ENCODE measurements around the gene VEGFB.

The VEGFB gene, protein sequence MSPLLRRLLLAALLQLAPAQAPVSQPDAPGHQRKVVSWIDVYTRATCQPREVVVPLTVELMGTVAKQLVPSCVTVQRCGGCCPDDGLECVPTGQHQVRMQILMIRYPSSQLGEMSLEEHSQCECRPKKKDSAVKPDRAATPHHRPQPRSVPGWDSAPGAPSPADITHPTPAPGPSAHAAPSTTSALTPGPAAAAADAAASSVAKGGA

DNA sequence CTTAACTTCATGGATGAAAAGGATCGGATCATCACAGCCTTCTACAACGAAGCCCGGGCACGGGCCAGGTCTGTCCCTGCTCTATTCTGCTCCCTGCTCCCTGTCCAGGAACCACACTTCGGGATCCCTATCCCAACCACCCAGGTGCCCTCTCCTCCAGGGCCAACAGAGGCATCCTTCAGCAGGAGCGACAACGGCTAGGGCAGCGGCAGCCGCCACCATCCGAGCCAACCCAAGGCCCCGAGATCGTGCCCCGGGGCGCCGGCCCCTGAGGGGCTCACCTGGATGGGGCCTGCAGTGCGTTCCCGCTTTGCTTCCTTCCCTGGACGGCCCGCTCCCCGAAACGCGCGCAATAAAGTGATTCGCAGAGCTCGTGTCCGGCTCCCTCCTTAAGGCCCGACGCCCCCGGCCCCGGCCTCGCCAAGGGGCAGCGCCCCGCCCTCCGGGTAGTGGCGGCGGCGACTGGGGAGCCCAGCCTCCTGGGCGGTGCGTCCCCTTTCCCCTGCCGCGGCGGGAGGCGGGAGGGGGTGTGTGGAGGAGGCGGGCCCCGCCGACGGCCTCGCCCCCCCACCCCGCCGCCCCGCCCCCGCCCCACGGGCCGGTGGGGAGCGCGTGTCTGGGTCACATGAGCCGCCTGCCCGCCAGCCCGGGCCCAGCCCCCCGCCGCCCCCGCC, at the start of gene VEGFB:
Gene VEGFB, plus strand, starts transcription at position 672 of the 674 bp plus-strand sequence. CDS start 250 bp downstream, outside the sequence.
- peak; percentile 84 for DNase-seq

DNA sequence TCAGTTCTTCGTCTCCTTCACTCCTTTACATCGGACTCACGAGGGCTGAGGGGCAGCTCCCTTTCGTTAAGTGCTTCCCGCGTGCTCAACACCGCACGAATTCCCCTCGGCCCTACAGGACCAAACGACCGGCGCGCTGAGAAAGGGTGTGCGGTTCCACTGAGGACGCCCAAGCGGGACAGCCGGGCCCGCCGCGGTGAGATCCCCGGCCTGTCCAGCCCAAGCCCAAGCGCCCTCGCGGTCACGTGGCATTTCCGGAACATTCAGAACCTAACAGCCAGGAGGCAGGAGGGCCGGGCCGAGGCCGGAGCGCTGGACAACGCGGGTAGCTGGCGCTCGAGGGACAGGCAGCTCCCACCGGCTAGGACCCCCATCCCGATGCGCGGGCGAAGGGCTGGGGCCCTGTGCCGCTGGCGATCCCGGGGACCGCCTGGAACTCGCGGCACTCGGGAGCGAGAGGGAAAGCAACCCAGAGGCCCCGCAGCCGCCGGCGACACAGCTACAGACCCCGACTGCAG, 49.1 kb upstream of the VEGFB start:
- no peak for DNase-seq

DNA sequence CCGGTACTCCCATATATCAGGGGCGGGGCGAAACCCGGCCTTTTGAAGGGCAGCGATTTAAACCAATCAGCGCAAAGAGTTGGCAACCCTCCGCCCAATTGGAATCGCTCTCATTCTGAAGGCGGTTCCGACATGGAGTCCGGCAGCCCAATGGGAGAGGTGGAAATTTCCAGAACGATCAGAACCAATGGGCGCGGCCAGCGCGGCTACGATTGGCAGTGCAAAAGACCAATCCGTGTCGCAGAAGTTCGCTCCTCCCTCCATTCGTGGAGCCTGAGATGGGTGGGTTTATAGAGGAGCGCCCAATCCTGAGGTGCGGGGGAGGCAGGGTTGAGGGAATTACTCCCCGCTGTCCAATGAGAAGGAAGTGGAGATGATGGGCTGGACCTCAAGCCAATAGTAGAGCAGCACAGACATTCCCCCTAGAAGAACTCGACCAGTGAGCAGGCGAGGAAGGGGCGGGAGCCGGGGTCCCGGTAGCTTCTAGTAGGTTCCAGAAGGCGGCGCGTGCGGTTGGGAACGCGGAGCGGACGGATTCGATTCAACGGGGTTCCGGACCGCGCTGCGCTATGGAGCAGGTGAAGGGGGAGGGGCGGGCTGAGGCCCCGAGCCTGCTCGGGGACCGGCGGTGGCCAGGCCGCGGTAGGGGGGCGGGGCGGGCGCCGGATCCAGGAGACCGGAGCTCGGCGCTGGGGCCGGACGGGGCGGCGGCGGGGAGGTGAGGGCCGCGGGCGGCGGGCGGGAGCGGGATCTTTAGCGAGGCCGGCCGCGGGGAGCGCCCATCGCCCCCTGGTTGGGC, 48.5 kb upstream of the VEGFB start, which contains the start of gene STIP1:
Gene STIP1, plus strand, starts transcription at position 479 of the 799 bp plus-strand sequence. Its CDS starts 91 bp downstream, at position 570.
- peak; percentile 99 for DNase-seq

DNA sequence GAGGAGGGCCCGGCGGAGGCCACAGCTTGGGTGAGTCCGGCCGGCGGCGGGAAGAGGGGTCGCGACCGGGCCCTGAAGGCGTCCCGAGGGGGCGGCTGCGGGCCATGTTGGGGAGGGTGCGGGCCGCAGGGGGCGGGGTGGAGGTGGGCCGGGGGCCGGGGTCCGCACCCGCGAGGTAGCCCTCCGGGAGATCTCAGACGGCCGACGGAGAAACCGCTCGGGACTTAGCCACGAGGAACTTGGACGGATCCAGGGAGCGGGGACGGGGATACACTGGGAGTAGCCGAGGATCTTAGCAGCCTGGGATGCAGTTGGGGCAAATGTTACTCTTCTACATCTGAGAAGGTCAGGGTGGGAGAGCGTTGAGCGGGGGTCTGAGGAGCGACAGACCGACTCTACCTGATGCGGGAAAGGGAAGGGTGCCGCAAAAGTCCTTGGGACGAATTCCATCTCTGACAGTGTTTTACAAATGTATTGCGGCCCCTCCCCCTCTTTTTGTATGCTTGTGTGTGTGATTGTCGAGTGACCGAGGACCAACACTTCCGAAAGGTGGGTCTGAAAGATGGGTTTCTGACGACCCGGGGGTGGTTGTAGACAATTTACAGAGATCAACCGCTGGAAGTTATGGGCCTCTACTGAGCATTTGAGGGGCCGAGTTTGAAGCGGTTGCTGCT, 47.8 kb upstream of the VEGFB start:
- peak; percentile 81 for DNase-seq

DNA sequence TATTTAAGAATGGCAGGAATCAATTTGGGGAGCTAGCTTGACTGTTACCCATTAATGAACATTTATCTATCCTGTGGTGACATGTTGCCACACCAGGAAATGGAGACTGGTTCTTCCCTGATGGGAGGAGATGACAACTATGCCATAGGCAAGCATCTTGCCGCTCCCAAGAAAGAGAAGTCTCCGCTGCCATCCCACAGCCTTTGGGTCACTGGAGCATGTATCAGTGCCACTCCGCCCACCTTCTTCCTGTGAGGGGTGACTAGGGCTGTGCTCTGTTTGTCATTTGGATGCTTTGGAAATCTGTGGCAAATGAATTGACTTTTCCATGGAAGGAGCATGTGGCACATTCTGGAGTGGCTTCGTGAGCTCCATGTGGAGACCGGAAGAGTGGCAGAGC, 42.0 kb upstream of the VEGFB start:
- DNase-seq, result no peak

DNA sequence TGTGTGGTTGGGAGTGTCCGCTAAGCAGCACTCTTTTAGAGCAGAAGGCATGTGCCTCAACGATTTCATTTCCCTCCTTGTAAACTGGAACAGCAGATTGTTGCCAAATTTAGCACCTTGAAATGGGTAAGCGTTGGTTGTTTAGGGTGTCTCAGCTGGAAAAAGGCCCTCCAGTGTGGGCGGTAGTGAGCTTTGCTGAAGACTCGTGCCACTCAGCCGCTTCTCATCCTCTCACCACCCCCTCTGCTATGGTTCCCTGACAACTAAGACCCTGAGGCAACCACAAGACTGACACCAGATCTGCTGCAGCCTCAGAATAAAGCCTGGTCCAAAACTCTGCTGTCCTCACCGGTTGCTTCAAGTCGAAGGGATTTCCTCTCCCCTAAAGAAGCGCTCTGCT, 37.8 kb upstream of the VEGFB start:
- no peak for DNase-seq

DNA sequence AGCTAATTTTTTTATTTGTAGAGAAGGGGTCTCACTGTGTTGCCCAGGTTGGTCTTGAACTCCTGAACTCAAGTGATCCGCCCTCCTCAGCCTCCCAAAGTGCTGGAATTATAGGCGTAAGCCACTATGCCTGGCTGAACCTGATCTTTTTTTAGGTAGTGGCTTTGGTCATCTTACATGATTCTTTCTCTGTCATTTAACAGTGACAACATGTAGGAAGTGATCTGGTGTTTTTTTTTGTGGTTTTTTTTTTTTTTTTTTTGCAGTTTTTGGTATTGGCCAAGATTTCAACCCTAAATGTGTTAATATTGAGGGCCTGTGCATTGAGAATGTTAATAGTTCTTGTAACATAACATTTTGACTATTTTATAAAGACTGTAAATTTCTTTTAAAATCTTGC, 35.9 kb upstream of the VEGFB start:
- no peak for DNase-seq

DNA sequence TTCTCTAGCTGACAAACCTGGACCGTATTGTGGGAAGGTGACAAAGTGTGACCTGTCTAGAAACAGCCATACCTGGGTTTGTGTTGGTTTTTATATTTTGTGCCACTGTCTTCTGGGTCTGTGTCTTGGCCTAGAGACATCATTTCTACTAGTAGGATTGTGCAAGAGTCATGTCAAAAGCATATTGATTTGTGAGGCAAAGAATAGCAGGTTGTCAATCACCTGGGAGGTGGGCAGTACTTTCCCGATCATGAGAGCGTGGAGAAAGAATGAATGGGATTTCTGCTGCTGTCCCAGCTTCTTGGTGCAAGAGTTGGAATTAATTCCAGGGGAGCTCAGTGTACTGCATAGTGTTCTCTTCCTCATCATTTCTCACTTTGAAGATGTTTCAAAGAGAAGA, 32.8 kb upstream of the VEGFB start:
- no peak for DNase-seq

DNA sequence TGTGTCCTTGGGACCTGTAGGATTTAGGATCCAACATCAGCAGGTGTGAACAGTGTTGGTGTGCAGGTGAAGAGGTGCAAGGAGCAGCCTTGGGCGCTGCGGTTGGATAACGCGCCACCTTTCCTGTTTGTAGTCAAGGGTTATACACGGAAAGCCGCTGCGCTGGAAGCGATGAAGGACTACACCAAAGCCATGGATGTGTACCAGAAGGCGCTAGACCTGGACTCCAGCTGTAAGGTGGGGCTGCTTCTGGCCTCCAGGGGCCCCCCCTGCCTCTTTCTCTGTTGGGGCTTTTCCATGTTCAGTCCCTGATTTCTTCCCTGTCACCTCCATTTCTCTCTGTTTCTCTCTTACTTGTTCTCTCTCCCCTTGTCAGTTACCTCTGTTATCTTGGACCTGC, 31.4 kb upstream of the VEGFB start:
- no peak for DNase-seq

DNA sequence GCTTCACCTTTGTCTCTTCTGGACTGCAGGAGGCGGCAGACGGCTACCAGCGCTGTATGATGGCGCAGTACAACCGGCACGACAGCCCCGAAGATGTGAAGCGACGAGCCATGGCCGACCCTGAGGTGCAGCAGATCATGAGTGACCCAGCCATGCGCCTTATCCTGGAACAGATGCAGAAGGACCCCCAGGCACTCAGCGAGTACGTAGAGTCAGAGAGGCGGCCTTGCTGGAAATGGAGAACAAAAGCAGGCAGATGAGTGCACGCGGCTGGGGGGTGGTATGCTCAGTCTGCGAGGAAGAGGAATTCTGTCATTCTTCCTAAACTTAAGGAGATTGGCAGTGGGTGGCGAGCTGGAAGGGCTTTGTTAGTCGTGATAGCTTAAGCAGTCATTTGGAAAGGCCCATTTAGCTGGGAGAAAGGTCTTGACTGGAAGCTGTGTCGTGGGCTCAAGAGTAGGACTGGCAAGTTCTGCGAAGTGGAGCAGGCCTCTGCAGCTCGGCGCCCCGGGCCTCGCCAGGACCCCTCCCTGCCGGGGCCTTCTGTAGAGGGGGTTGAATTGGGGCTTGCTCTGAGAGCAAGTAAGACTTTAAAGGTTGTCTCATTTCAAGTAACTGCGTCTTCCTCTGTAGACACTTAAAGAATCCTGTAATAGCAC, 30.8 kb upstream of the VEGFB start:
- DNase-seq, result no peak

DNA sequence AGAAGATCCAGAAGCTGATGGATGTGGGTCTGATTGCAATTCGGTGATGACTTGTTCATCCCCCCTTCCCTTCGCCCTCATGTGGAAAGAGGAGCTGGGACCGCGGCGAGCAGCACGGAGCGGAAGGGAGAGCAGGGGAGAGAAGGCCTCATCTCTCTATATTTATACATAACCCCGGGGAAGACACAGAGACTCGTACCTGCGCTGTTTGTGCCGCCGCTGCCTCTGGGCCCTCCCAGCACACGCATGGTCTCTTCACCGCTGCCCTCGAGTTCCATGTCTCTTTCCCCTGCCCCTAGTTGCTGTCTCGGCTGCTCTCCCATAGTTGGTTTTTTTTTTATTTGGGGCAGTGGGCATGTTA, 30.3 kb upstream of the VEGFB start:
- no peak for DNase-seq

DNA sequence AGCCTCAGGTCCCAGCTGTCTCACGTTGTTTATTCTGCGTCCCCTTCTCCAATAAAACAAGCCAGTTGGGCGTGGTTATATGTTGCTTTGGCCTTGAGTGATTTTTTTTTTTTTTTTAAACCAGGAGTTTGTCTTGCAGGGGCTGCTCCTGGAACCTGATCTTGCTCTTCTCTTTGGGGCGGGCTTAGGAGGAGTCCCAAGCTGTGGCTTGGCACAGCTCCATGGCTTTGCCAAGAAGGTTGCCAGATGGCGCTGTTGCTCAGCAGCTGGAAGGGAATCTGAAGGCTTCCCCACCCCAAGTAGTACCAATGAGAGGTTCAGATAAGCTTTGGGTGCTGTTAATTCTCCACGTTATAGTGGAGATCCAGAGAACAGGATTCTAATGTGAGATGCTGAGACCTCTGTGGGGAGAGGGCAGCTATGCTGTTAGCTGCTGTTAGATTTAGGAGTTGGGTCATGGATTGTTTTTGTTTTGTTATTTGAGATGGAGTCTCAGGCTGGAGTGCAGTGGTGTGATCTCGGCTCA, 29.9 kb upstream of the VEGFB start:
- DNase-seq, result peak; percentile 82

DNA sequence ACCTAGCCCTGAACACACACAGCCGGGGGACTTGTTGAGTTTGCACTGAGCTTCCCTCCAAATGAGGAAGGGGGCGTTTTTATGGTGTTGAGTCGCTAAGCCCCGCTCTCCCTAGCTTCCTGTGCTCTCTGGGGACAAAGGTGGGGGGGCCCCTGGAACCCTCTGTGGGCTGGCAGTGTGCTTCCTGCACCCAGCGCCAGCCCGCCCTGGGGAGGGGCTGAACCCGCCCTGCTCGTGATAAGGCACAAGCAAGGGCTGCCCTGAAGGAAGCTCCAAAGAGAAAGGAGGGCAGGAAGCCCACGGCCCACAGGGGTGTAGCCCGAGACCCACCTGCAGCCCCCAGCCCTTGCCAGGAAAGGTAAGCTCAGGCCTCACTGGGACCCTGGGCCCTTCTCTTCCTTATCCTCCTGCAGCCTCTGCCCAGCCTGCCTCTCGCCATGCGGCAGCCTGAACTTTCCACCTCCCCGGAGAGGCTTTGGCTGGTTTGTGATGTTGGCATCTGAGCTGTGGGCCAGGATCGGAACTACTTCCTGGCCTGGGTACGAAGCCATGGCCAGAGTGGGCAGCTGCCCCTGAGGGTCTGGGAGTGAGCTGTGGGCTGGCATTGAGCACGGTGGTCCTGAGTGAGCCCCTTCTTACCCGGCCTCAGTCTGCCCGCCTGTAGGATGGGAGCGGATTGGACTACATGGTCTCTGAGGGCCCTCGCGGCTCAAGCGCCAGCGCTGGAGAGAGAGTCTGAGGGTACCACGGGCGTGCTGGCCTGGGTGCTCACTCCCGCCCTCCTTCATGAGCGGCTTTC, 27.7 kb upstream of the VEGFB start, which contains the start of gene FERMT3:
Gene FERMT3, plus strand, starts transcription at position 265 of the 799 bp plus-strand sequence. CDS start 644 bp downstream, outside the sequence.
- peak; percentile 88 for DNase-seq

DNA sequence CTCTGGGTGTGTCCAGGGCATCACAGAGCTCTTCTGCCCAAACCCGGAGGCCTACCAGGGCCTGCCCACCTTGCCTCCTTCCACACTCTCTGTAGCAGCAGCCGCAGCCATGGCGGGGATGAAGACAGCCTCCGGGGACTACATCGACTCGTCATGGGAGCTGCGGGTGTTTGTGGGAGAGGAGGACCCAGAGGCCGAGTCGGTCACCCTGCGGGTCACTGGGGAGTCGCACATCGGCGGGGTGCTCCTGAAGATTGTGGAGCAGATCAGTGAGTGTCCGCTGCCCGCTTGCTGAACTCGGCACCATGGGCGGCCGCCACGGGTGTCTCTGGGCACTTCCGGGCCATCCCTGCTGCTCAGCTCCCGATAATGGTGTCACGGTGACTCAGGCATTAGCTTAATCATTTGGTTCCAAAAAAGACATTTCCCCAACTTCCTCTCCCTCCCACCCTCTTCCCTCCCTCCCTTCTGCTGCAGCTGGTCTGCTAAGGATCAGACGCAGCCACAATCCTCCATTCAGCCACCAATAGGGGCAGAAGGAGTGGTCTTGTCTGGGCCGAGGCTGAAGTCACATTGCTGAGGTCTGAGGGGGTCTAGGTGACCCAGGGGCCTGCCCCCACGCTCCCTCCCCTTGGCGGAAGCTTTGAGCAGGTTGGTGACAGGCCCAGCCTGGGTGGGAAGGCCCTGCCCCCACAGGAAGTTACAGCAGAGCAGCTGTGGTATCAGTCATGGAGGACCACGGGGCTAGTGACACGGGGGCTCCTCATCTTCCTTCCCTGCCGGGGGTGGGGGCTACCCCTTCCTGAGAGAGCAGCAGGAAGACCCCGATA, 26.9 kb upstream of the VEGFB start:
- DNase-seq, result peak; percentile 93

DNA sequence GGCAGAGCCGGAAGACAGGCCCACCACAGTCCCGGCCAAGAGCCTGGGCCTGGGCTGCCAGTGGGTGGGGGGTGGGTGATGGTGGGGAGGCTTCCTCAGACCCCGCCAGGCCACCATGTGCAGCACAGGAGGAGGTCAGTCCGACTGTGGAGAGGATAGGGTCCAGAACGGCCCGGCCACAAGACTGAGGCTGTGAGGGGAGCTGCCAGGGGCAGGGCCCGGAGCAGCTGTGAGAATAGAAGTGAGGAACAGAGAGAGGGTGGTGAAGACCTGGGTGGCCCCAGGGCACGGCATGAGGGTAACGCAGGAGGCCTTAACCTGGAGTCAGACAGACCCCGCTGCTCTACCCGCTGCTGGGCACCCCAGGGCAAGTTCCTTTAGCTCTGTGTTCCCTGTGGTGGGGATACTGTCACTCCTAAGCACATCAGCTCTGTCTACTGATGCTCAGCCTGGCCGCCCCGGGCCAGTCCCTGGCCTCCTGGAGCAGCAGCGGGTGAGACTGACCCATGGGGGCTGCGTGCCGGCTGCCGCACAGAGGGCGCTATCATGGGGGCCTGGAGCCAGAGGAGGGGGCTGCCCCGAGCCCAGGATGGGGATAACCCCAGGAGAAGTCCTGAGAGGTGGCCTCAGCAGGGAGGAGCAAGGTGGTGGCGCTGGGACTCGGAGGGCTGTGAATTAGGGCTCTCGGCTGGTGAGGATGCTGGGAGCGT, 26.1 kb upstream of the VEGFB start:
- peak; percentile 71 for DNase-seq

DNA sequence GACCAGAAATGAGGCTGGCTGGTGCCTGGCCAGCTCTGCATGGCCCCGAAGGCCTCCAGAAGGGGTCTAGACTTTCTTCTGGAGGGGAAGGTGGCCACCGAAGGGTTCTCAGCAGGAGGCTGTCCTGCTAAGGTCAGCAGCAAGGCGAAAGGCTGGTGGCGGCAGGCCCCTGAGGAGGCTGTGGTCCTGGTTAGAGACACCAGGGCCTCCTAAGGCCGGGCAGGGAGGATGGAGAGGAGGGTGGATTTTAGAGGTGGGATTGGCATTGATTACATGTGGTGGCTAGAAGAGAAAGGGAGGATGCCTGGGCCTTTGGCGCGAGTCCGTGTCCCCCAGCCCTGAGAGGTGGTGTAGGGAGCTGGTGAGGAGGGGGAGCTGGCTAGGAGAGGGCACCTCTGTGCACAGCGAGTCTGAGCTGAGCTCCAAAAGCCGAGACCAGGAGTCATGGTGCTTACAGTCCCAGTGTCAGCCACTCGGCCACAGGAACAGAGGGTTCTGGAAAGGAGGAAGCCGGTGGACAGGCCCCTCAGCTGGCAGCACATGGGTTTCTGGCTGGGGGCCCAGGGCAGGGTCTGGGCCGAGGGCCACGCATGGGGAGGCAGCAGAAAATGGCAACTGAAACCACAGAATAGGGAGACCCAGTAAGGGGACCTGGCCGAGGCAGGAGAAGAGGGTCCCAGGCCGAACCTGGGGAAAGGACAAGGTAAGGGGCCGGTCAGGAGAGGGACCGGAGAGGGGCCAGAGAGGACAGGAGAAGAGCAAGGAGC, 25.4 kb upstream of the VEGFB start:
- no peak for DNase-seq

DNA sequence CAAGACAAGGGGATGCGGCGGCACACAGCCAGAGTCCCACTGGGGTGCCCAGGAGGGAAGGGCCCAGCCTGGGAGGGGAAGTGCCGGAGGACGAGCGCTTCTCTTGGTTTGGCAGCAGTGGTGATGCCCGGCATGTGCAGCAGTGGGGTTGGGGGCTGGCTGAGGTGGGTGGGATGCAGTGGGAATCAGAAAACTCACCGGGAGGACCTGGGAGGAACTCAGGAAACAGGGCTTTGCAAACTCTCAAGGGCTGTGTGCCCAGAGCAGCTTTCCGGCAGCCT, 24.9 kb upstream of the VEGFB start:
- DNase-seq, result no peak

DNA sequence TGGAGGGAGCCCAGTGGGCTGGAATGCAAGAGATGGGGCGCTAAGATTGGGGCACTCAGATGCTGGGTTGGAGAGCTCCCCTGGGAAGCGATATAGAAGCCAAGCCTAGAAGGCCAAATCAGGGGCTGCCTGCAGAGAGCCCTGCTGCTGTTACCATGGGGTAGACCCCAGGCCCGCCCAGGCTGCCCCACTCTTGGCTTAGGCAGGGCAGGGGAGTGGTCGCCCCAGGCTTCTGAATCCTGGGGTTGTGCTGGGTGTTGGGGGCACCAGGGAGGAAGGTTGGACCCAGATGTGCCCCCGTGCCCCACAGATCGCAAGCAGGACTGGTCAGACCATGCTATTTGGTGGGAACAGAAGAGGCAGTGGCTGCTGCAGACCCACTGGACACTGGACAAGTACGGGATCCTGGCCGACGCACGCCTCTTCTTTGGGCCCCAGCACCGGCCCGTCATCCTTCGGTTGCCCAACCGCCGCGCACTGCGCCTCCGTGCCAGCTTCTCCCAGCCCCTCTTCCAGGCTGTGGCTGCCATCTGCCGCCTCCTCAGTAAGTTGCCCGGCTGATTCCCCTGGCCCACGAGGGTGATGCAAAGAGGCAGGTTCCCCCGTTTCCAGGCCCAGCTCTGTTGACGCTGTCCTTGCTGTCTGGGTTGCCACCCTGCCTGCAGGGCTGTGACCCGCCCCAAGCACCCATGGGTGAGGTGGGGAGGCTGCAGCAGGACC, 23.9 kb upstream of the VEGFB start:
- no peak for DNase-seq

Data from activated CD8-positive, alpha-beta memory T cell treated with anti-CD3 and anti-CD28 coated beads for 24 hours (primary cell).